ENCODE measurements around the gene SFT2D3.

DNA sequence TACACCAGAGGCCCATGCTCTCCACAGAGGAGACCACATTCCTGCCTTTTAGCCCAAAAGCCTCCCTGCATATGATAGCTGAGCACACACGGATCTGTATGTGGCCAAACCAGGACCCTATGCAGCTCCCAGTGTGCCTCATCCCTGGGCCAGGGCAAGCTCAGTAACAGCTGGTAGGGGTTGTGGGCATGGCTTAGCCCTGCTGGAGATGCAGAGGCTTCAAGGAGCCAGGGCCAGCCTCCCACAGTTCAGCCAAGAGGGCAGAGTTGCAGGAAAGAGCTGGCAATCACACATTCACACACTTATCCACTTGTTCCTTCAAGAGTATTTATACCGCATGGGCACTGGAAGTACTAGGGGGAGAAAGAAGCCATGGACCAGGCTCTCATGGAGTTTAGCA is 24.4 kb upstream of the SFT2D3 start:
- TF ChIP-seq, protein P1, sequence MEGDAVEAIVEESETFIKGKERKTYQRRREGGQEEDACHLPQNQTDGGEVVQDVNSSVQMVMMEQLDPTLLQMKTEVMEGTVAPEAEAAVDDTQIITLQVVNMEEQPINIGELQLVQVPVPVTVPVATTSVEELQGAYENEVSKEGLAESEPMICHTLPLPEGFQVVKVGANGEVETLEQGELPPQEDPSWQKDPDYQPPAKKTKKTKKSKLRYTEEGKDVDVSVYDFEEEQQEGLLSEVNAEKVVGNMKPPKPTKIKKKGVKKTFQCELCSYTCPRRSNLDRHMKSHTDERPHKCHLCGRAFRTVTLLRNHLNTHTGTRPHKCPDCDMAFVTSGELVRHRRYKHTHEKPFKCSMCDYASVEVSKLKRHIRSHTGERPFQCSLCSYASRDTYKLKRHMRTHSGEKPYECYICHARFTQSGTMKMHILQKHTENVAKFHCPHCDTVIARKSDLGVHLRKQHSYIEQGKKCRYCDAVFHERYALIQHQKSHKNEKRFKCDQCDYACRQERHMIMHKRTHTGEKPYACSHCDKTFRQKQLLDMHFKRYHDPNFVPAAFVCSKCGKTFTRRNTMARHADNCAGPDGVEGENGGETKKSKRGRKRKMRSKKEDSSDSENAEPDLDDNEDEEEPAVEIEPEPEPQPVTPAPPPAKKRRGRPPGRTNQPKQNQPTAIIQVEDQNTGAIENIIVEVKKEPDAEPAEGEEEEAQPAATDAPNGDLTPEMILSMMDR (IDR thresholded peaks at IDR 0.05) = no peak
- TF ChIP-seq POLR2A (IDR thresholded peaks at IDR 0.05) (no peak), POLR2AphosphoS5 (IDR thresholded peaks at IDR 0.05) (no peak)

All from transverse colon (tissue), 4 donors.